ENCODE results near the gene CDC42EP1.

DNA sequence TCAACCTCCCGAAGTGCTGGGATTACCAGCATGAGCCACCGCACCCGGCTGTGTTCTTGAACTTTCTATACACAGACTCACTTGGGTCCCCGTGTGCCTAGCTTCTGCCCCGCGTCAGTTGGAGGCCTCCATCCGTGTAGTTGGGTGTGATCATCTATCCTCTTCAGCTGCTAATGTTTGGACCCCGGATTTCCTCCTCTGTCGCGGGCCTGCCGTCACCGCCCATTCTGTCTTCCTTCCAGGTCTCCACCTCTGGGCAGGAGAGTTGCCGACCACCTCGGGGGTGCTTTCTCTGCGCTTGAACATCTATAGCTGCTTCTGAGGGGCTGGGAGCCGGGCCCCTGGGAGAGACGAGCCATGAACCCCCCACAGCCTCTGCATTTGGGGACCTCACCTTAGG is 5.5 kb downstream of the CDC42EP1 start:
- TF ChIP-seq, protein P1, sequence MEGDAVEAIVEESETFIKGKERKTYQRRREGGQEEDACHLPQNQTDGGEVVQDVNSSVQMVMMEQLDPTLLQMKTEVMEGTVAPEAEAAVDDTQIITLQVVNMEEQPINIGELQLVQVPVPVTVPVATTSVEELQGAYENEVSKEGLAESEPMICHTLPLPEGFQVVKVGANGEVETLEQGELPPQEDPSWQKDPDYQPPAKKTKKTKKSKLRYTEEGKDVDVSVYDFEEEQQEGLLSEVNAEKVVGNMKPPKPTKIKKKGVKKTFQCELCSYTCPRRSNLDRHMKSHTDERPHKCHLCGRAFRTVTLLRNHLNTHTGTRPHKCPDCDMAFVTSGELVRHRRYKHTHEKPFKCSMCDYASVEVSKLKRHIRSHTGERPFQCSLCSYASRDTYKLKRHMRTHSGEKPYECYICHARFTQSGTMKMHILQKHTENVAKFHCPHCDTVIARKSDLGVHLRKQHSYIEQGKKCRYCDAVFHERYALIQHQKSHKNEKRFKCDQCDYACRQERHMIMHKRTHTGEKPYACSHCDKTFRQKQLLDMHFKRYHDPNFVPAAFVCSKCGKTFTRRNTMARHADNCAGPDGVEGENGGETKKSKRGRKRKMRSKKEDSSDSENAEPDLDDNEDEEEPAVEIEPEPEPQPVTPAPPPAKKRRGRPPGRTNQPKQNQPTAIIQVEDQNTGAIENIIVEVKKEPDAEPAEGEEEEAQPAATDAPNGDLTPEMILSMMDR (conservative IDR thresholded peaks at IDR 0.05; ENCODE audit: low read depth in 2 of 2), result no peak
- no peak for TF ChIP-seq EZH2phosphoT487 (IDR thresholded peaks at IDR 0.05; ENCODE audit: unreplicated experiment)
- no peak for TF ChIP-seq EZH2 (IDR thresholded peaks at IDR 0.05; ENCODE audit: low read depth, unreplicated experiment)
- TF ChIP-seq POLR2AphosphoS5 (IDR thresholded peaks at IDR 0.05; ENCODE audit: low read depth), result no peak
- TF ChIP-seq, protein P2, sequence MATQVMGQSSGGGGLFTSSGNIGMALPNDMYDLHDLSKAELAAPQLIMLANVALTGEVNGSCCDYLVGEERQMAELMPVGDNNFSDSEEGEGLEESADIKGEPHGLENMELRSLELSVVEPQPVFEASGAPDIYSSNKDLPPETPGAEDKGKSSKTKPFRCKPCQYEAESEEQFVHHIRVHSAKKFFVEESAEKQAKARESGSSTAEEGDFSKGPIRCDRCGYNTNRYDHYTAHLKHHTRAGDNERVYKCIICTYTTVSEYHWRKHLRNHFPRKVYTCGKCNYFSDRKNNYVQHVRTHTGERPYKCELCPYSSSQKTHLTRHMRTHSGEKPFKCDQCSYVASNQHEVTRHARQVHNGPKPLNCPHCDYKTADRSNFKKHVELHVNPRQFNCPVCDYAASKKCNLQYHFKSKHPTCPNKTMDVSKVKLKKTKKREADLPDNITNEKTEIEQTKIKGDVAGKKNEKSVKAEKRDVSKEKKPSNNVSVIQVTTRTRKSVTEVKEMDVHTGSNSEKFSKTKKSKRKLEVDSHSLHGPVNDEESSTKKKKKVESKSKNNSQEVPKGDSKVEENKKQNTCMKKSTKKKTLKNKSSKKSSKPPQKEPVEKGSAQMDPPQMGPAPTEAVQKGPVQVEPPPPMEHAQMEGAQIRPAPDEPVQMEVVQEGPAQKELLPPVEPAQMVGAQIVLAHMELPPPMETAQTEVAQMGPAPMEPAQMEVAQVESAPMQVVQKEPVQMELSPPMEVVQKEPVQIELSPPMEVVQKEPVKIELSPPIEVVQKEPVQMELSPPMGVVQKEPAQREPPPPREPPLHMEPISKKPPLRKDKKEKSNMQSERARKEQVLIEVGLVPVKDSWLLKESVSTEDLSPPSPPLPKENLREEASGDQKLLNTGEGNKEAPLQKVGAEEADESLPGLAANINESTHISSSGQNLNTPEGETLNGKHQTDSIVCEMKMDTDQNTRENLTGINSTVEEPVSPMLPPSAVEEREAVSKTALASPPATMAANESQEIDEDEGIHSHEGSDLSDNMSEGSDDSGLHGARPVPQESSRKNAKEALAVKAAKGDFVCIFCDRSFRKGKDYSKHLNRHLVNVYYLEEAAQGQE (IDR thresholded peaks at IDR 0.05; ENCODE audit: unreplicated experiment), result no peak
